HTR-8/SVneo (cell line): ENCODE results near the gene CTPS1.

Experiments
- DNase-seq: peaks from one replicate; pipeline ENCODE4 v3.0.0; 2011; ENCODE audit warnings: low spot score, mixed read lengths; ENCODE audit not compliant: insufficient read length
- FAIRE-seq: peaks from 2 replicates; lab custom pipeline; 2011; peaks lifted over from hg19 to GRCh38; lab: Jason Lieb, UNC

CTPS1 gene

DNA sequence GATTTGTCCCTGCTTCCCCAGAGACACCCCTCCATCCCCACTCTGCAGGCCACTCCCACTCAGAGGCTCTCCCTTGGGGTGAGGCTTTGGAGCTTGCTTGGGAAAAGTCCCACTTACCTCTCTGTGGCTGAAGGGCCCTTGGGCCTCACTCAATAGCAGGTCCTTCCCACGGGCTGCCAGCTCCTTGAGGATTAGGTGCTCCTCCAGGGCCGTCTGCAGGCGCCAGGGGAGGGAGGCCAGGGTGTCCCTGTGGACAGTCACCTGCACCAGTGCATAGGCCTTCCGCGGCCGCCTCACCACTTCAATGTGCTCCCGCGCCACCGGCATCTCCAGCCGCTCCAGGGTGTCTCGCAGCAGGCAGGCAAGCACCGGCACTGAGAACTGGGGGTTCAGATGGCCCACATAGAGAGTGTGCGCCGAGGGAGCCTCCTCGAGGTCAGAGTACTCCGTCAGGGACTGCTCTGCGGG, 40.6 kb downstream of the CTPS1 start:
- DNase-seq (no peak), FAIRE-seq (no peak)

DNA sequence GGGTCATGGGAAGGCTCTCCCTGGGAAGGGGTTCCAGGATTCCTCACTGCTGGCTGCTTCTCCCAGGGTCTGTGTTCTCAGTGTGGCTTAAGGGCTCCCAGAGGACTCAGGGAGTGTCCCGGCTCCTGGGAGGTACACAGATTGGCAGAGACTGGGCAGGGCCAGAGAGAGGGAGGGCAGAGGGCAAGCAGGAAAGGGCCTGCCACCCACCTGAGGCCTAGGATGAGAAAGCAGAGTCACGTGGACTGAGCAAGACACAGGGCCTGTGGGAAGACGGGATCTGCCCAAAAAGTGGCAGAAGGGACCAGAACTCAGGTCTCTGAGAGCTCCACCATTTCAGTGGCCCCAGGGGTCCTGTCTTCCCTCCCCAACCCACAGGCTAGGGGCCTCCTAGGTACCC, 41.2 kb downstream of the CTPS1 start:
- DNase-seq: no peak
- FAIRE-seq: no peak

GRCh38 chr1:41021526-41022308, 42.2 kb downstream of the CTPS1 start, which contains the start of gene SLFNL1:
SLFNL1 (minus strand) TSS chr1:41021725; CDS start chr1:41020660, 1,065 bp downstream.
- FAIRE-seq (no peak), DNase-seq (no peak)

DNA sequence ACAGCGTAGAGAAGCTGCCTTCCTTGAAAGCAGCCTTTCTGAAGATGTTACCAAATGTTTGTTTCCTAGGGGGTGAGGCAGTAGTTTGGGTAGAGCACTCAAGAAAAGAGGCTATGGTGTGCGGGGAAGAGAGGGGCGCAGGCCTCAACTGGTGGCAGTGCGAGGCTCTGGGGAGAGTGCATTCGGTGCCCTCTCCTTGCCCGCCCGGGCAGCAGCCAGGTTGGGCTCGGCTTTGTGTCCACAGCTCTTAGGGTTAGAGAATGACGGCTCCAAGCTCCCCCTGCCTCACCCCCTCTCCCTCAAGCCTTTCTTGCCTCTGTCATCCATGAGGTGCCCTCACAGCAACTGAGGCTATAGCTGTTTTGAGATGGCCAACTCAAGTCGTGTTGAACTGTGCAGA, 42.9 kb downstream of the CTPS1 start:
- DNase-seq: no peak
- no peak for FAIRE-seq

DNA sequence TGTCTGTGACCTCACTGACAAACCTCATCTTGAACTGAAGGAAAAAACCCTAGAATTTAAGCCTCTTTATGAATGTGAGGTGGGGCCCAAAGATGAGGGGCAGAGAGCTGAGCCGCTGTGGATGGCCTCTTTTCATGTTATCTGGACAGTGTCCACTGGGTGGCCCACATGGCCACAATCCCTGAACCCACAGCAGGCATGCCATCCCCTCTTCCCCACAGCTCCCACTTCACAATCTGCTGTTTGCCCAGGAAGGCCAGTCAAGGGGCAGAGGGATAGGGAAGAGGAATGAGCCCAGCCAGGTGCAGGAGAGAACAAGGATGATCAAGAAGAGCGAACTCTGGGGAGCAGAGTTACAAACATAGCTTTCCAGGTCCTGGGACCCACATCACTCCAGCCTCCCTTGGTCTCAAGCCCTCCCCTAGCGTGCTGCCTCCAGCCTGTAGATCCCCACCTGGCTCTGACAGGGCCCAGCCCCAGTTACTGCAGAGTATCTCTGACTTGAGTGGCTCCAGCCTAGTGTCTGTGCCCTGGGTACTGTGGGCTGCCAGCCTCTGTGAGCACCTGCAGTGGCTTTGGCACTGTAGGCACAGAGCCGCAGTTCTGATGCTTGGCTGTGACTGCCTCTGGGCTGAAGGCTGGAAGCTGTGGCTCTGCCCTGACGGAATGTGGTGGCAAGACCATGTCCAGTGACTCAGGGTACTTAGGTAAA, 43.9 kb downstream of the CTPS1 start:
- DNase-seq (peak; percentile 29), FAIRE-seq (no peak)

DNA sequence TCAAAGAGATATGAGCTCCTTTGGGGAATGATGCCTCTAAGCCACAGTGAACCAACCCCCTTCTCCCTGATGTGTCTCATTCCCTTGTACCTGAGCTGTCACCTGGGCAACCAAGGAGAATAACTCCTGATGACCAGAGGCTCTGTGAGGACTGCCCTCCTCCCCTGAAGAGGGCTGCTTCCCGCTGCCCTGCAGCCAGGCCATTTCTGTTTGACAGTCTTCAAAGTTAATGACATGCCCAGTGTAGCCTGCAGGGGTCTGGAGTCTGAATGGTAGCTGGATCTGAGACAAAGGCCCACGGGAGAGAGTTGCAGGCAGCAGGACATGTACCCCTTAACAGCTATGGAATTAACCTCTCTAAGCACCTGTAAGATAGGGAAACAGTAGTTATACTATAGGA, 45.5 kb downstream of the CTPS1 start:
- FAIRE-seq (no peak), DNase-seq (no peak)

DNA sequence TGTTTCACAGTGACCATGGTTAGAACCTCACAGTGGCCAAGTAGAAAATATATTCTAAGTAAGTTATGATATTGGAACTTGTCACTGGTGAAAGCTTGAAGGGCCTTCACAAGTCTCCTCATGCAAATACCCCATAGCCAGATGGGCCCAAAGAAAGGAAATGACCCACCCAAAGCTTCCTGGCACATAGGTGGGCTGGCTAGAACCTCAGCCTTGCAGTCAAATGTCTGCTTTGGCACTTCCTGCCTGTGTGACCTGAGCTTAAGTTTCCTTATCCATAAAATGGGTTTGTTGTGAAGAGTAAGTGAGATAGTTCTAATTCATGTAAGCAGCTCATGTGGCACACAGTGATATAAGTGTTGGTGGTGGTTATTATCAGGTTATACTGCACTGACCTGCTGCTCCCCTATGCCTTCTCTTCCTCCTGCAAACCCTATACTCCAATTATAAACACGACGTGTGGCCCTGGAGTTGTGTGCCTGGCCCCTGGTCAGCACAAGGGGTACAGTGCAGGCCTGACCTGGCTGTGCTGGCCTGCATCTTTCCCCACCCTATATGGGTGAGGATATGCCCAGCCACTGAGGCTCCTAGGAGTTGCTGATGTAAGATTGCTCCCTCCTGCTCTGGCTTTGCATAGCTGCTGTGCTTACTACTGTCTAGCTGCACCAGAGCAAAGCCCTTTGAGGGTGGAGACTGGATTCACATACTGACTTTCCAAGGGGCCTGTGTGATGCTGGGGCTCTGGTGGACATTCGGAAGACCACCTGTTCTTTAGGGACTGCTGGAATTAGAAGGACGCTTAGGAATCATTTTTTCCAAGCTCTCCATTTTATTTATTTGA, 46.7 kb downstream of the CTPS1 start:
- DNase-seq: no peak
- FAIRE-seq: no peak

DNA sequence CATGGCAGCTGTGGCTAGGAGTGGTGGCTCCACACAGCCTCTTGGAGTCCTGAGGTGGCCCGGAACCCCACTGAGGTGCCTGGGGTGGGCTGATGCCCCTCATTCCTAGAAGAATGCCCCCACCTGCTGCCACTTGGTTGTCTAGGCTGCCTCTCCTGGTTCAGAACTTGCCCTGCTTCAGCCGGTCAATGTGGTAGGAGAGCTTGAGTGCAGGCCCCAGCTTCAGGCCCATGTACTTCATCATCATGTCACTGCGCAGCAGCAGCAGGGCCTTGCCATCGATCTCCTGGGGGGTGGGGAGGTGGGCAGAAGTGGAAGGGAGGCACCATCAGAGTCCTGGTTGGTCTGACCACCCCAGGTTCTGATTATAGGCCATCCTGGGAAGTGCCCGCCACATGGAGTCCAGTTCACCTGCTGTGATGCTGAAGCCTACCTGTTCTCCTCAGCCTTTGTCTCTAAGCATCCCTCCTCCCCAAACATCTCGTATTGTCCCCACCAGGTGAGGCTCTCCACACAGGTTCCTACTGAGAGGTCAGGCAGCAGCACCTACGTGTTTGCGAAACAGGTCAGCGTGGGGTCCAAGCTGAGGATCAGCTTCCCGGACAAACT, 48.6 kb downstream of the CTPS1 start:
- DNase-seq: no peak
- no peak for FAIRE-seq

DNA sequence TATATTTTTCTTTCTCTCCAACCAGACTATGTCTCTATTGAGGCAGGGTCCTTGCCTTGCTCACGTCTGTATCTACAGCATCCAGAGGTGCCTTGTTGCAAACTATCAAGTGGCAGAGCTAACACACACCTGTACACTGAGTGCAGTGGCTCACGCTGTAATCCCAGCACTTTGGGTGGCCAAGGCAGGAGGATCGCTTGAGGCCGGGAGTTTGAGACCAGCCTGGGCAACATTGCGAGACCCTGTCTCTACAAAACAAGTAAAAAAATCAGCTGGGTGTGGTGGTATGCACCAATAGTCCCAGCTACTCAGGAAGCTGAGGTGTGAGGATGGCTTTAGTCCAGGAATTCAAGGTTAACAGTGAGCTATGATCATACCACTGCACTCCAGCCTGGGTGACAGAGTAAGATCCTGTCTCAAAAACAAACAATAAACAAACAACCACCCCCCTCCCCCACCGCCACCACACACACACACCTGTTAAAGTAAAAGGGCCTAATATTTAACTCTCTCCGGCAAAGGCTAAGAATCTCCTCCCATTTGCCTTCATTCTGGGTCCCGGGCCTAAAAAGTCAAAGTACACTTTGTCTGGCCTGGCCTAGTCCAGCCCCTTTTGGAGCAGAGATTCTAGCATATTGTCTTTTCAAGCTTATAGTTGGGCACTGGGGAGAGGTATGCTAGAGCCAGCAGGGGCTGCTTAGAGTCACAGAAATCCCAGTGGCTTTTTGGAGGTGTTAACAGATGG, 51.5 kb downstream of the CTPS1 start:
- DNase-seq: no peak
- no peak for FAIRE-seq

GRCh38 chr1:41032147-41032546, 52.7 kb downstream of the CTPS1 start:
- no peak for DNase-seq
- FAIRE-seq: no peak

DNA sequence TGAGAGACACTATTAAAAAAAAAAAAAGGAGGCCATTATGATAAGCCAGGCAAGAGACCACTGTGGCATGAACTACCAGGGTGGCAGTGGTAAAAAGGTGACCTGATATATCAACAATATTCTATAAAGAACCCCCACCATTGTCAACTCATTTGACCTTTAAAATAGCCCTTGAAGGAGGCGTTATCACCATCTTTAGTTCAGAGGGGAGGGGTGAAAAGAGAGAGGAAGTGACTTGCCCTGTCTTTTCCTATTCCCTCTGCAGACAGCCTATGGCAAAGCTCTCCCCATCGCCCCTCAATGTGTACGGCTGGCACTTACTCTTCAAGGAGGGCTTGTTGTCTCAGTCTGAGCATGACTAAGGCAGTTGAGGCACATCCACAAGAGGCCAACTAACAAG, 53.8 kb downstream of the CTPS1 start:
- DNase-seq (no peak), FAIRE-seq (no peak)

DNA sequence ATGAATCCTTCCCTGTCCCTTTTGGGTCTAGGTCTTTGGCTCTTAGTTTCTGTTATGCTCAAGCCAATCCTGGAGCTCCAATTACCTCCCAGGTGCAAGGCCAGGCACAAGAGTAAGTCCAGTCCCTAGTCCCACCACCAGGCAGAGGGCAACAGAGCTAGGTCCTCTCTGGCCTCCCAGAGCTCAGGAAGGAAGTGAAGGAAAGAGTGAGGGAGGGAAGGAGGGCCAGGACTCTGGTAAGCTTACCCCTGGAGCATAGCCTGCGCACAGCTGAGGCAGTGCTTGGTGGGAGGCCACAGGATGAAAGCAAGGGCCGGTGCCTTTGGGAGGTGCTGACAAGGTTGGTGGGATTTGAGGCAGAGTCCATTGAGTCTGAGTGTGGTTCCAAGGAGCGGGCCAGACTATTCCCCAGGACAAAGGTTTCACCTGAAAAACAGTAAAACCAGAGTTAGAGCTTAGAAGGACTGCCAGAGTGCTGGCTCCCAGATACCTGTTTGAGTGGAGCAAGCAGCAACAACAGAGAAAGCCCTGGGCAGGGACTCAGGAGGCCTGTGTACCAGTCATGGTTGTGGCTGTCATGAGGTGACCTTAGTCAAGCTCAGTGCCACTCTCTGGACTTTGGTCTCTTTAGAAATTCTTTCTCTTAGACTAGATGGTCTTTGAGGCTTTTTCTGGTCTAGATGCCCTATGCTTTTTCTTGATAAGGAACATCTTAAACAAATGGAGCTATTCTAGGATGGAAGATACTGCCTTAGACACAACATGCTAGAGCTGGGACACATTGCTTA, 57.8 kb downstream of the CTPS1 start:
- DNase-seq: no peak
- no peak for FAIRE-seq

GRCh38 chr1:41038110-41038509, 58.6 kb downstream of the CTPS1 start:
- FAIRE-seq: no peak
- no peak for DNase-seq

GRCh38 chr1:41041614-41042270, 62.2 kb downstream of the CTPS1 start:
- no peak for DNase-seq
- no peak for FAIRE-seq

DNA sequence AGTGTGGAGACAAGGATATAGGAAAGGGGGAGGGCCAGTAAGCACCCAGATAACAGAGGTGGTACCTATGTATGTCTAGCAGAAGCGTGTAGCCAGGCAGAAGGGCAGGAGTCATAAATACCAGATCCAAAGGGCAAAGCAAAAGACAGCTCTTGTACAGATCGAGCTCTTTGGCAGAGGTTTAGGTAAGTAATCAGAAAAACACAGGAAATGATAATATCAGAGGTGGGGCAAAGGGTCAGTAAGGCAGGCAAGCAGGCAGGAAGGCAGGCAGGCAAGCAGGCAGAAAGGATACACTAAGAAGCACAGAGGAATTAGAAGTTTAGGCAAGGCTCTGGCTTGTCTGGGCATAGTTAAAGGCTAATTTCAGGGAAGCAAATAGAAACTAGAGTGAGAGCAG, 64.7 kb downstream of the CTPS1 start:
- DNase-seq (no peak), FAIRE-seq (no peak)

GRCh38 chr1:41045740-41046139, 66.2 kb downstream of the CTPS1 start:
- FAIRE-seq (no peak), DNase-seq (no peak)

GRCh38 chr1:41046347-41046775, 66.9 kb downstream of the CTPS1 start:
- DNase-seq: no peak
- peak; percentile 40 for FAIRE-seq

GRCh38 chr1:41048540-41048939, 69.0 kb downstream of the CTPS1 start:
- DNase-seq (no peak), FAIRE-seq (no peak)
